Heart left ventricle (tissue), 13 donors: ENCODE measurements around the gene RMP24.

Experiments
- CTCF ChIP-seq, 12 donors: fragments of 200-600 bp; sonication (generic) in 4 of 12; IDR thresholded peaks; one replicate each; pipeline versions ENCODE4 v1.5.0 to v1.8.0; 2018 to 2022; ENCODE audit warnings: antibody characterized with exemption in 12 of 12, mild to moderate bottlenecking in 5 of 12
- POLR2A ChIP-seq, 2 donors: fragments of 450-650 bp; IDR thresholded peaks; one replicate each; pipeline ENCODE4 v1.6.1; 2017; ENCODE audit warnings: antibody characterized with exemption in 2 of 2, mild to moderate bottlenecking in 2 of 2, moderate library complexity in 2 of 2
- donor health status: ischemic (EF 13 %, LVEDD 7.1; RV severe dilation, severe dysfunction).
- donor health status: DM: no; HTN: yes; CAD: no.
- donor health status: DM: no; HTN: no; CAD: no.
- donor health status: ischemic (EF 25% LVEDD 6.9; RV normal size, moderate dysfunction).
- donor health status: ischemic (EF 25% LVEDD 5.7; RV mildly dilated, moderate dysfunction).
- donor health status: ischemic (EF 35%, LVEDD 5.7; RV mildly dilated, moderate dysfunction).
- donor health status: nonischemic (EF 11% LVEDD 7.7; RV severe dilation, severe dysfunction).
- donor health status: DM: yes; HTN: yes; CAD: no.
- donor health status: PGD.
- donor health status: ischemic (EF 29% LVEDD 5.4; RV normal size, mild dysfunction).
- donor health status: nonischemic (EF 23%, LVEDD 6.1; RV moderate dilation, normal function).

GRCh38 chr18:35949903-35950627 is 22.4 kb upstream of the RMP24 start:
- TF ChIP-seq CTCF (IDR thresholded peaks at IDR 0.05) (peak; percentile 84 to 96 (median 93)), POLR2A (IDR thresholded peaks at IDR 0.05) (no peak)
